ENCODE results near the gene RPTOR.

RPTOR gene

DNA sequence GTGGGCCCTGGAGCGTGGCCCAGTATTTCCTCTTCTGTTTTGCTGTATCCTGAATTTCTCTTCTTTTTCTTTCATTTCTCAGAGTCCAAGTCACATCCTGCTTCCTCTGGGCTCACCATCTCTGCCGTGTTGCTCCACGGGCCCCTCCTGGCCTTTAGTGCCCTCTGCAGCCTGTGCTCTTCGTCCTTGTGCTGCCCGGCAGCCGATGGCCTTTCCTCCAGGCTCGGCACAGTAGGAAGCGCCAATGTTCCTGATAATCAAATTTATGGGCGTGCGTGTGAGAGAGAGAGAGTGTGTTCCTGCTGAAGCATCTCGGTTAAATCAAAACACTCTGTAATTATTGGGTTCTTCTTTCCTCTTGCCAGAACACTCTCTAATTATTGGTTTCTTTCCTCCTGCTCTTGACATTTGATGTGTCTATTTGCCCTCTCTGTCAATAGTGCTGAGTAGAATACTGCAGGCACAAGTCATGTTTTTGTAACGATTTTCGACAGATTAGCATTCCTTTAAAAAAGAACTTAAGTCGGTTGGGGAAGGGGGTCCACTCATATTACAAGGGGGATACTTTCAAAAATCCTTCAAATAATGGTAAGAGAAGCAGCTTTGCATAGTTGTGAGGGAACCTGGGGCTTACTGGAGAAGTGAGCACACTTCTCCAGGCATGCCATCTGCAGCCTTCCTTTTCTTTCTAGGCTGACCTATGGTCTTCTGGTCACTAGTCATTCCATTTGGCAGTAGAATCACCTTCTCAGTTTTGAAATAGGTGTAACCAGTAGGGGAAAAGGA, 126.6 kb downstream of the RPTOR start:
- no peak for DNase-seq

GRCh38 chr17:80671825-80672110, 127.1 kb downstream of the RPTOR start:
- no peak for DNase-seq

- DNase-seq: no peak
Measured at GRCh38 chr17:80673152-80673920, 128.7 kb downstream of the RPTOR start.

DNA sequence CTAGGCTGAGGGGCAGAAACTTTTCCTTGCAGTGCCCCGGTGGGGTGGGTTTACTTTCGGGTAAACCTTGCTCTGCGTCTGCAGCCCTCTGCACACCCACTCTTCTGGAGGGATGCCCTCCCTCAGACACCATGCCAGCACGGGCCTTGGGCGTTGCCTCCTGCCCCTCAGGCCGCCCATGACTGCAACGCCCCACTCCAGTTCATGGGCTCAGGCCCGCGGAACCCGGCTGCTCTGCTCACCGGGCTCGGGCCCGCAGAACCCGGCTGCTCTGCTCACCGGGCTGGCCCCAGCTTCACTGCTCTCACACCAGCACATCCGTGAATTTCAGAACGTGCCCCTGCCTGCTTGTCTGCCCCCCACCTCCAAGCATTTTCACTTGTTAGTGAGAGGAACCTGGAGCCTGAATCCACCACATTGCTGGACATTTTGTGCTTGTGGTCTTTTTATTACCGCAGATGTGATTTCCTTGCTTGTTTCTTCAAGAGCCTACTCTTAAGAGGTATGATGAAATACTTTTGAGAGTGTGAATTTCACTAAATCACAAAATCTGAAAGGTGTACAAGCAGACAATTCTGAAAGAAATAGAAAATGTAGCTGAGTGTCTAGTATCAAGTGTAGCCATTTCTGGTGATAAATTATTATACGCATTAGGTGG, 130.9 kb downstream of the RPTOR start:
- DNase-seq: no peak

- DNase-seq: no peak
Measured at GRCh38 chr17:80676096-80676466, 131.4 kb downstream of the RPTOR start.

- DNase-seq: no peak
Measured at GRCh38 chr17:80676564-80676963, 131.9 kb downstream of the RPTOR start.

GRCh38 chr17:80677214-80677756, 132.6 kb downstream of the RPTOR start:
- no peak for DNase-seq

- DNase-seq: no peak
Measured at GRCh38 chr17:80679816-80680215, 135.2 kb downstream of the RPTOR start.

DNA sequence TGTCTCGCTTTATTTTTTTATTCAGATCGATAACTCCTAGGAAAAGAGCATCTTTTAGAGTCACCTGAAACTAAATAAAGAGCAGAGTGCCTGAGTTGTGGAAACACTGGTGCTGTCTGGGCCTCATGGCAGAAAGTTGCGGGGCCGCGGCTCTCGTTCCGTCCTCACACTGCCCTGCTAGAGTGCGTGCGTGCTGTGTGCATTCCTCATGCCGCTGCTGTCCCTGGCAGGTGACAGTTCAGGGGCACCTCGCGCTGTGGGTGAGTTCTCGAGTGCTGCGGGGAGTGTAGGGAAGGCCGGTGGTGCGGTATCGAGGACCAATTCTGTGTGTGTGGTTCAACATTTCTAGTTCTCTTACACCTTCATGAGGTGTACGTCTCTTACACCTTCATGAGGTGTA, 136.6 kb downstream of the RPTOR start:
- DNase-seq: no peak

DNA sequence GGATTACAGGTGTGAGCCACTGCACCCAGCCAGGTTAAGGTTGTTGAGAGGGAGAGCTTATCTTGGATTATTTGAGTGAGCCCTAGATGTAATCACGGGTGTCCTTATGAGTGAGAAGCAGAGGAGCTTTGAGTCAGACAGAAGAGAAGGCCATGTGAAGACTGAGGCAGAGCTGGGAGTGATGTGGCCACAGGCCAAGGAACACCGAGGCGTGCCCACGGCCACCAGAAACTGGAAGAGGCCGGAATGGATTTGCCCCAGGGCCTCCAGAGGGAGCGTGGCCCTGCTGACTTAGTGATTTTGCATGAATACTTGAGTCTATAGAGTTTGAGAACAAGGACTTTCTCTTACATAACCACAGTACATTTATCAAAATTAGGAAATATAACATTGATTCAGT, 137.7 kb downstream of the RPTOR start:
- DNase-seq: no peak

- peak; percentile 49 for DNase-seq
Measured at GRCh38 chr17:80683625-80684104, 139.0 kb downstream of the RPTOR start.

- DNase-seq: no peak
Measured at GRCh38 chr17:80687839-80688238, 143.2 kb downstream of the RPTOR start.

DNA sequence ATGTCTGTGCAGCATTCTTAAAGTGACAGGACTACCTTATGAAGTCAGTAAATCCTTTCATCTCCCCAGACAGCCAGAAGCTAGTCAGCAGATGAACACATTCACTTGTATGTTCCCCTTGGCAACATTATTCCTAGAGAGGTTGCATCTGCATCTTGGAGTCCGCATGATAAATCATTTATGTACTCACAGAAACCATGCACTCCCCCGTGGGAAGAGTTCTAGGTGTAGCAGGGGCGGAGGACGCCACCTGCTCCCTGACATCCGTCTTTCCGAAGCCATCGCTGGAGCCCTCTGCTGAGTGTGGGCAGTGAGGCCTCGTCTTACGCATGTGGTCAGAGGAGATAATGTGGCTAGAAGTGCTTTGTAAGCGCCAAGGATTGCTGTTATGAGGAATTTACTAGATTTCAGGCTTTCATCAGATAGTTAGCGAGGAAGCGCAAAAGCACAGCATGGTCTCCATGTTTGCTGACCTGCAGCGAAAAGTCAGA, 144.5 kb downstream of the RPTOR start:
- no peak for DNase-seq

DNA sequence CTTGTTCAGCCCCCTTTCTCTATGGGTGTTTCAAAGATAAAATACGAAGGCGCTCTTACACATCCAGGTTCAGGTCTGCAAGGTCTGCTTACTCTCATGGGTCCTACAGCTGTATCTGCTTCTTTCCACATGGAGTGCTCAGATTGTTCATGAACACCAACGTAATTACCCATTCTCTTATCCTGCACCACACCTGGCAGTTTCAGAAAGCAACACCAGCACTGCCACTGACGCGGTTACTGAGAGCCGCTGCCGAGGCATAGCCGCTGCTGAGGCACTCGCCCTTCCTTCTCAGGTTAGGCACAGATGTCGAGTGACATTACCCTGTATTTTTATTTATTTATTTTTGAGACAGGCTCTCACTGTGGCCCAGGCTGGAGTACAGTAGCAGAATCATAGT, 147.1 kb downstream of the RPTOR start:
- DNase-seq: no peak

GRCh38 chr17:80692931-80693467, 148.4 kb downstream of the RPTOR start:
- peak; percentile 34 for DNase-seq

GRCh38 chr17:80693511-80693910, 148.9 kb downstream of the RPTOR start:
- DNase-seq: no peak

- no peak for DNase-seq
Measured at GRCh38 chr17:80694085-80694991, 149.7 kb downstream of the RPTOR start.

DNA sequence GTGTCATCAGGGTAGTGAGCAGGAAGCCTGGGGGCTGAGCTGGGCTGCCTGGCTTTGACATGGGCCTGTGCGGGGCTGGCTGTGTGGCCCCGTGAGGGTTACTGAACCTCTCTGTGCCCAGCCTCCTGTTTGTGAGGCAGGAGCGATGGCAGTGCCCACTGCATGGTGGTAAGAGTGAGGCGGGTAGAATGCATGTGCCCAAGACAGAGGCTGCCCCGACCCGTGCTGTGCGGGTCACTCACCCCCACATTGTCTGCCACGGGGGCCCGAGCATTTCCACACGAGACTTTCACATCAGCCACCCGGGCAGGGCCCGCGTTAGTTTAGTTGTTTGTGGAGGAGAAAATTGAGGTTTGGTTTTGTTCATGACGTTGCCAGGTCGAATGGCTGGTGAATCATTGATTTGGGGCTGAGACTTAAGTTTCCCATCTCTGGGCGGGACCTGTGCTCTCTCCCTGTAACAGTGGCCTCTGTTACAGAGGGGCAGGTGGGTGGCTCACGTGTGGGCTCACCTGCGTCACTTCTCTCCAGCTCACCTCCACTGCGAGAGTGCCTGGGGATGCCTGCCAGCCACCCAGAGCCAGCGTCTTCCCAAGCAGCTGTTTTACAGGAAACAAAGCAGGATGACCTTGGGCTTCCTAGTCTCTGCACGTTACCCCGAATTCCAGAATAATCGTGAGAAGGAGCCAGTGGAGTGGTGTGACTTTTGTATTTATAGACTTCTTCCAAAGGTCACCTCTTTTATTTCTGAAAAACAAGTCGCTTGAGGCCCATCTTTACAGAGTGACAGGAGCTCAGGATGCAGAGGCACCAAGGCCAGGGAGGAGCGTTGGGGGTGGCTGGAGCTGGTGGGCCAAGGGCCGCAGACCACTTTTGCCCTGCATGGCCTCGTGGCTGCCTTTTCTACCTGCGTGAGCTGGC, 150.6 kb downstream of the RPTOR start:
- DNase-seq: no peak

DNA sequence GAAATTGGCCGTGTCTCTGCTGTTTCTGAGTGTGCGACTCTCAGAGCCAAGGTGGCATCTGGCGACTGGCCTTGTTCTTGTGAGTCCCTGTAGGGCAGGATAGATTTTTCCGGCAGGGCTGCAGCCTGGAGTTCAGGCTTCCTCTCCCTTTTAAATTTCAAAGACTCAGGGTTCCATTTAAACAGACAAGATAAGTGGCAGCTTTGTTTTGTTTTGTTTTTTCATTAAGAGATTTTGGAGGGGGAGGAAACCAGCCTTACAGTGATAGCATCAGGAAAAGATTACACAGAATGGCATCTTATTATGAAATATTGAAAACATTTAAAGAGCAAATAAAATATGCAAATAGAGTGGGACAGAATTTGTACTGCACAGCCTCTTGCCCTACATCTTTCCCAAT, 151.3 kb downstream of the RPTOR start:
- peak; percentile 12 for DNase-seq

GRCh38 chr17:80696456-80696855, 151.8 kb downstream of the RPTOR start:
- DNase-seq: no peak

DNA sequence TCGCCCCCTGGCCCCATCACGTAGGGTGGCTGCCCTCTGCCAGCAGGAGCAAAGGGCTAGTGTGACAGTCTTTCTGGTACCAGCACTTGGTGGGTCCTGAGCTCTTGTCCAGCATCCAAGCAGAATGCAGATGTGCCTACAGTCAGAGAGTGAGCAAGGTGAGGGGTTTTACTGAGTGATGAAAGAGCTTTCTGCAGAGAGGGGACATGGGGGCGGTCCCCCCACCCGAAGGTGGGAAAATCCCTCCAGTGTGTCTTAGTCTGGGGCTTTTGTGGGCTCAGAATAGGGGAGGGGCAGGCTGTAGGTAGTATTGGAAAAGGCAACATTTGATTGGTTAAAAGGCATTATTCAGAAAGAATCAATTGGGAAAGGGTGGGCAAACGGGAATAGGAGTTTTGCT, 152.3 kb downstream of the RPTOR start:
- DNase-seq: no peak
